ENCODE measurements around the gene RHOT1.
A peak's percentile ranks its signal among the peaks of the same experiment; 100 is the strongest.
"Not testable (repeated sequence)": the region's sequence is repeated elsewhere in the genome, so short reads cannot be mapped to it uniquely, and the experiment has no call there.

The RHOT1 gene

GRCh38 chr17:32156656-32157055, 14.4 kb downstream of the RHOT1 start:
- no peak for DNase-seq (ENCODE audit: low read depth)
- H3K4me3 ChIP-seq (ENCODE audit: low read depth, low read length): no peak overlapping the region

GRCh38 chr17:32157225-32157624, 14.9 kb downstream of the RHOT1 start:
- no peak for DNase-seq (ENCODE audit: low read depth)
- no peak overlapping the region for H3K4me3 ChIP-seq (ENCODE audit: low read depth, low read length)

GRCh38 chr17:32158870-32159585, 16.7 kb downstream of the RHOT1 start:
- H3K4me3 ChIP-seq (ENCODE audit: low read depth, low read length): no peak overlapping the region

GRCh38 chr17:32159586-32160438, 17.5 kb downstream of the RHOT1 start:
- no peak for DNase-seq (ENCODE audit: low read depth)
- H3K4me3 ChIP-seq (ENCODE audit: low read depth, low read length): no peak overlapping the region

More at GRCh38 chr17:32158870-32159585, 16.7 kb downstream of the RHOT1 start:
- no peak for DNase-seq (ENCODE audit: low read depth)

GRCh38 chr17:32160526-32160925, 18.2 kb downstream of the RHOT1 start:
- no peak overlapping the region for H3K4me3 ChIP-seq (ENCODE audit: low read depth, low read length)
- DNase-seq (ENCODE audit: low read depth): no peak

DNA sequence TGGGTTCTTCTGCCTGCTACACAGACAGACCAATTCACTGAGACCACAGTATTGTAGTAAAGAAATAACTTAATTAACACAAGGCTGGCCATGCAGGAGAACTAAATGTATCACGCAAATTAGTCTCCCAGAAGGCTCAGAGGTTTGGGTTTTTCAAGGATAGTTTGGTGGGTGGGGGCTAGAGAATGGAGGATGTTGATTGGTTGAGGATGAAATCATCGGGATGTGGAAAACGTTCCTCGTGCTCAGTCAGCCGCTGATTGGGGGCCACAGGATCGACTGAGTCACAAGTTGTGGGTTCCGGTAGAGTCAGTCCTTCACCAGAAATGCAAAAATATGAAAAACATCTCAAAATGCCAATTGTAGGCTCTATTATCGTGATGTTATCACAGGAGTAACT, 18.7 kb downstream of the RHOT1 start:
- DNase-seq (ENCODE audit: low read depth): no peak
- H3K4me3 ChIP-seq (ENCODE audit: low read depth, low read length): no peak overlapping the region

DNA sequence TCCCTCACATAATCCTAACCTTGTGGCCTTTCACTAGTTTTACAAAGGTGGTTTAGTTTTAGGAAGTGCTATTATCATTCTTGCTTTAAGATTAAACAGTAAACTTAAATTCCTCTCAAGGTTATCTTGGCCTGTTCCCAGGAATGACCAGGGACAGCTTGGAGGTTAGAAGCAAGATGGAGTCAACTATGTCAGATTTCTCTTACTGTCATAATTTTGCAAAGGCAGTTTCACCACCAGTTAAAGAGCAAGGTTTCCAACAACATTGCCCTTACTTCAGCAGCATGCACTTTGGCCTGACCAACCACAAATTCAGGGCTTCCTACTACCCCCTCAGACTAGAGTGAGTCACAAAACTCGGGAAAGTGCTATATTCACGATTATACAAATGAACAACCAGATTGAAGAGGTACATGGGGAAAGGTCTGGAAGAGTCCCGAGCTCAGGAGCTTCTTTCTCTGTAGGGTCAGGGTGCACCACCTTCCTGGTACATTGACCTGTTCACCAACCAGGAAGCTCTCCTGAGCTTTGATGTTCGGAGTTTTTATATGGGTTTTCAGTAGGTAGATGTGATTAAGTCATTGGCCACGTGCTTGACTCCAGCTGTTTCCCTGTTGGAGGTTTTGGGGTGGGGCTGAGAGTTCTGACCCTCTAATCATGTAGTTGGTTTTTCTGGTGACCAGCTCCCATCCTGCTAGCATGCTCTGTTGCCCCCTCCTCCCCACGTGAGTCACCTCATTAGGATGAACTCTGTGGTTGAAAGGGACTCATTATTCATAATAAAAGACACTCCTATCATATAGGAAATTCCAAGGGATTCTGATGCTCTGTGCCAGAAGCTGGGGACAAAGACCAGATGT, 19.4 kb downstream of the RHOT1 start:
- peak; percentile 54 for DNase-seq (ENCODE audit: low read depth)
- no peak overlapping the region for H3K4me3 ChIP-seq (ENCODE audit: low read depth, low read length)

- no peak overlapping the region for H3K4me3 ChIP-seq (ENCODE audit: low read depth, low read length)
Observed at GRCh38 chr17:32174889-32175288, 32.6 kb downstream of the RHOT1 start.

DNA sequence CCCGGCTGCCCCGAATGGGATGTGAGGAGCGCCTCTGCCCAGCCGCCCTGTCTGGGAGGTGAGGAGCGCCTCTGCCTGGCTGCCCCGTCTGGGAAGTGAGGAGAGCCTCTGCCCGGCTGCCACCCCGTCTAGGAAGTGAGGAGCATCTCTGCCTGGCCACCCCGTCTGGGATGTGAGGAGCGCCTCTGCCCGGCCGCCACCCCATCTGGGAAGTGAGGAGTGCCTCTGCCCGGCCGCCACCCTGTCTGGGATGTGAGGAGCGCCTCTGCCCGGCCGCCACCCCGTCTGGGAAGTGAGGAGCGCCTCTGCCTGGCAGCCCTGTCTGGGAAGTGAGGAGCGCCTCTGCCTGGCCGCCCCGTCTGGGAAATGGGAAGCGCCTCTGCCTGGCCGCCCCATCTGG, 36.4 kb downstream of the RHOT1 start:
- not testable (repeated sequence) for H3K4me3 ChIP-seq (ENCODE audit: low read depth, low read length); DNase-seq (ENCODE audit: low read depth)

More at GRCh38 chr17:32174889-32175288, 32.6 kb downstream of the RHOT1 start:
- DNase-seq (ENCODE audit: low read depth): no peak

GRCh38 chr17:32179103-32179502, 36.8 kb downstream of the RHOT1 start:
- not testable (repeated sequence) for H3K4me3 ChIP-seq (ENCODE audit: low read depth, low read length); DNase-seq (ENCODE audit: low read depth)

GRCh38 chr17:32179526-32179925, 37.2 kb downstream of the RHOT1 start:
- not testable (repeated sequence) for H3K4me3 ChIP-seq (ENCODE audit: low read depth, low read length); DNase-seq (ENCODE audit: low read depth)

DNA sequence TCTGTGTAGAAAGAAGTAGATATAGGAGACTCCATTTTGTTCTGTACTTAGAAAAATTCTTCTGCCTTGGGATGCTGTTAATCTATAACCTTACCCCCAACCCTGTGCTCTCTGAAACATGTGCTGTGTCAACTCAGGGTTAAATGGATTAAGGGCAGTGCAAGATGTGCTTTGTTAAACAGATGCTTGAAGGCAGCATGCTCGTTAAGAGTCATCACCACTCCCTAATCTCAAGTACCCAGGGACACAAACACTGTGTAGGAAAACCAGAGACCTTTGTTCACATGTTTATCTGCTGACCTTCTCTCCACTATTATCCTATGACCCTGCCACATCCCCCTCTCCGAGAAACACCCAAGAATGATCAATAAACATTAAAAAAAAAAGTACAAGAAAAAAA, 38.0 kb downstream of the RHOT1 start:
- DNase-seq (ENCODE audit: low read depth); H3K4me3 ChIP-seq (ENCODE audit: low read depth, low read length): not testable (repeated sequence)

DNA sequence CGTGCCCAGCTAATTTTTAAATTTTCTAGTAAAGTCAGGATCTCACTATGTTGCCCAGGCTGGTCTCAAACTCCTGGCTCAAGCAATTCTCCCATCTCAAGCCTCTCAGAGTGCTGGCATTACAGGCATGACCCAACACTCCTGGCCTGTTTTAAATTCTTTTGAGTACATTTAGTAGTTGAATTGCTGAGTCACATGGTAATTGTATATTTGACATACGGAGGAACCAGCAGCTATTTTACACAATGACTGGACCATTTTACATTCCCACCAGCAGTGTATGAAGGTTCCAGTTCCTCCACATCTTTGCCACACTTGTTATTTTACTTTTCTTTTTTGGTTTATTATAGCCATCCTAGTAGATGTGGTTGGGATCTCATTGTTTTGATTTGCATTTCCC, 43.6 kb downstream of the RHOT1 start:
- DNase-seq (ENCODE audit: low read depth): no peak
- H3K4me3 ChIP-seq (ENCODE audit: low read depth, low read length): no peak overlapping the region

GRCh38 chr17:32187271-32187670, 45.0 kb downstream of the RHOT1 start:
- DNase-seq (ENCODE audit: low read depth): no peak

GRCh38 chr17:32189343-32189742, 47.0 kb downstream of the RHOT1 start:
- H3K4me3 ChIP-seq (ENCODE audit: low read depth, low read length): no peak overlapping the region

More at GRCh38 chr17:32187271-32187670, 45.0 kb downstream of the RHOT1 start:
- no peak overlapping the region for H3K4me3 ChIP-seq (ENCODE audit: low read depth, low read length)

DNA sequence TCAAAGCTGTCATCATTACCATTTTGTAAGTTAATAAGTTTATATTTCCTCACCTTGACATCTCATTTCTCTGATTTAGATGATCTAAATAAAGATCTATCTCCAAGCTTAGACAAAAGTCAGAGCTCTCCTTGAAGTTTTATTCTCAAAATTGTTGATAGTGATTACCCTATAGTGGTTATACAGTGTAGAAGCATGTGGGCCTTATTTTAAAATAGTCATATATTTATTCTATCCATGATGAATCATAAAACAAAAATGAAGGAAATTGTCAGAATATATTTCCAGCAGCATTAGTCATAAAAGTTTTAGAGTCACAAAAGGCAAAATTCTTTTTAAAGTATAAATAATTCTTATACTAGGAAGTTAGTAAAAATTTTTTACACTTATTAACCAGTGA, 49.0 kb downstream of the RHOT1 start:
- H3K4me3 ChIP-seq (ENCODE audit: low read depth, low read length): no peak overlapping the region
- DNase-seq (ENCODE audit: low read depth): no peak

More at GRCh38 chr17:32189343-32189742, 47.0 kb downstream of the RHOT1 start:
- DNase-seq (ENCODE audit: low read depth): no peak

DNA sequence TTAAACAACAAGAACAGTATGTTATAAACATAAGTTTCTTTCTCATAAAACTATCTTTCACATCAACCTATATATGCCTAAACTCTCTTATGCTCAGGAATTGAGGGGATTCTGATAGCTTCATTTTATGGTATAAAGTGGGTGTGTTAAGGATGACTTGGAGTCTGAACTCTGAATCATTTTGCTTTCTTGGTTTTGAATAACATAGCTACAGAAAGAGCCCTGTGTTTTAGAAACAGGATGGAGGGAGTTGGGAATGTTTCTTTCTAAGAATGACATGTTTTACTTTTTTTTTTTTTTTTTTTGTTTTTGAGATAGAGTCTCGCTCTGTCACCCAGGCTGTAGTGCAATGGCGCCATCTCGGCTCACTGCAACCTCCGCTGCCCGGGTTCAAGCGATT, 50.1 kb downstream of the RHOT1 start:
- H3K4me3 ChIP-seq (ENCODE audit: low read depth, low read length): no peak overlapping the region
- no peak for DNase-seq (ENCODE audit: low read depth)

GRCh38 chr17:32197987-32198386, 55.7 kb downstream of the RHOT1 start:
- no peak for DNase-seq (ENCODE audit: low read depth)
- H3K4me3 ChIP-seq (ENCODE audit: low read depth, low read length): no peak overlapping the region

GRCh38 chr17:32206861-32207260, 64.6 kb downstream of the RHOT1 start:
- DNase-seq (ENCODE audit: low read depth): no peak
- no peak overlapping the region for H3K4me3 ChIP-seq (ENCODE audit: low read depth, low read length)

DNA sequence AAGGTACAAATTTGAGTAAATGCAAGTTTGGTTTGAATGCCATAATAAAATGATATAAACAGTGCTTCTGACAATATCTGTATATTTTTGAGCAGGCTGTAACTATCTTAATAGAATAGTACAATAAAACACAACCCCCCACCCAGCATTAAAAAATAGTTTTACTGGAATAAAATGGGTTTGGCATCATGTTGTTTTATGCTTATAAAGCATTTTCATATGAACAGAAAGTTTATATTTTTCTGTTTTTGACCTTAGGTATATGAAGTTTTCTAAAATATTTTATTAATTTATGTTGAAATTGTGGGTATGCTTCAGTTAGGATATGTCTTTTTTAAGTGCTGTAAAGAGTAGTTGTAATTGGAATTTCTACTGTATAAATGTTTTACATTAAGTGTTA, 66.1 kb downstream of the RHOT1 start:
- H3K4me3 ChIP-seq (ENCODE audit: low read depth, low read length): no peak overlapping the region
- no peak for DNase-seq (ENCODE audit: low read depth)

Data from skeletal muscle cell (primary cell).